ES-I3 (cell line): ENCODE data around the gene CD14.
A peak's percentile ranks its signal among the peaks of the same experiment; 100 is the strongest.
"Not testable (repeated sequence)": the region's sequence is repeated elsewhere in the genome, so short reads cannot be mapped to it uniquely, and the experiment has no call there.

Experiments used
- H3K36me3 ChIP-seq: 2 replicates; pipeline ENCODE4 v1.6.1; 2013; ENCODE audit warnings: mild to moderate bottlenecking, low read length, control low read depth, moderate library complexity; ENCODE audit not compliant: insufficient read depth
- H3K4me1 ChIP-seq: 2 replicates; pipeline ENCODE4 v1.6.1; 2013; ENCODE audit warnings: mild to moderate bottlenecking, control low read depth, low read length; ENCODE audit not compliant: insufficient read depth
- H3K9ac ChIP-seq: 2 replicates; pipeline ENCODE4 v1.6.1; 2013; ENCODE audit warnings: low read depth, mild to moderate bottlenecking, low read length, moderate library complexity
- H3K9me3 ChIP-seq: 2 replicates; pipeline ENCODE4 v1.6.1; 2013; ENCODE audit warnings: mild to moderate bottlenecking, low read length, moderate library complexity; ENCODE audit not compliant: control insufficient read depth, insufficient read depth

Gene CD14

GRCh38 chr5:140595538-140596300 lies 37.3 kb downstream of the CD14 start:
- Histone ChIP-seq H3K9ac (no peak overlapping the region), H3K36me3 (no peaks in the 10 kb centered on the region), H3K4me1 (peaks cover 4% of the 10 kb centered on the region; the same call in 1 of the 2 replicates), H3K9me3 (no peaks in the 10 kb centered on the region)

GRCh38 chr5:140594169-140594568 lies 38.8 kb downstream of the CD14 start:
- Histone ChIP-seq H3K9ac (no peak overlapping the region; the same call in 1 of the 2 replicates), H3K4me1 (peaks cover 4% of the 10 kb centered on the region; the same call in 1 of the 2 replicates), H3K9me3 (no peaks in the 10 kb centered on the region), H3K36me3 (no peaks in the 10 kb centered on the region)

GRCh38 chr5:140593070-140593469 lies 39.9 kb downstream of the CD14 start:
- not testable (repeated sequence) for H3K36me3 ChIP-seq, H3K9me3 ChIP-seq, H3K4me1 ChIP-seq
- H3K9ac ChIP-seq: peak overlapping the region; percentile 38; the same call in 1 of the 2 replicates

GRCh38 chr5:140591747-140592372 lies 41.1 kb downstream of the CD14 start:
- Histone ChIP-seq H3K4me1 (peaks cover 4% of the 10 kb centered on the region; the same call in 1 of the 2 replicates), H3K36me3 (no peaks in the 10 kb centered on the region), H3K9me3 (no peaks in the 10 kb centered on the region), H3K9ac (no peak overlapping the region)

- no peaks in the 10 kb centered on the region for H3K36me3 ChIP-seq
- no peak overlapping the region for H3K9ac ChIP-seq
- H3K9me3 ChIP-seq: no peaks in the 10 kb centered on the region
- peaks cover 4% of the 10 kb centered on the region; the same call in 1 of the 2 replicates for H3K4me1 ChIP-seq
These were observed 42.1 kb downstream of the CD14 start for GRCh38 chr5:140590861-140591260.

- Histone ChIP-seq H3K36me3 (no peaks in the 10 kb centered on the region), H3K4me1 (no peaks in the 10 kb centered on the region), H3K9ac (no peak overlapping the region), H3K9me3 (no peaks in the 10 kb centered on the region)
These were observed 44.5 kb downstream of the CD14 start for GRCh38 chr5:140588311-140589070.

GRCh38 chr5:140587495-140587894 lies 45.5 kb downstream of the CD14 start:
- Histone ChIP-seq H3K9me3 (no peaks in the 10 kb centered on the region), H3K36me3 (no peaks in the 10 kb centered on the region), H3K4me1 (no peaks in the 10 kb centered on the region)

More at GRCh38 chr5:140587495-140587894, 45.5 kb downstream of the CD14 start:
- H3K9ac ChIP-seq: no peak overlapping the region
